Astrocyte (in vitro differentiated cells and primary cell): ENCODE data around the gene GZMA. TPM values are rescaled to one million over a fixed set of nuclear protein-coding genes. Genes with fewer than 3 reads are reported as not detected.
A peak's percentile ranks its signal among the peaks of the same experiment; 100 is the strongest.

Experiments
- DNase-seq: peaks from one replicate; pipeline ENCODE4 v3.0.0-alpha.2; 2010; ENCODE audit warnings: low read depth
- FAIRE-seq: peaks from 2 replicates; lab custom pipeline; 2011; peaks lifted over from hg19 to GRCh38; lab: Jason Lieb, UNC
- H2AFZ ChIP-seq: 2 replicates; pipeline ENCODE4 v1.6.0; 2012; ENCODE audit warnings: low read depth, low read length, inconsistent platforms
- H3K27ac ChIP-seq: 2 replicates; pipeline ENCODE4 v1.5.1; 2011; ENCODE audit warnings: low read depth, low read length, inconsistent platforms
- H3K27me3 ChIP-seq: 2 replicates; pipeline ENCODE4 v1.6.0; 2011; ENCODE audit warnings: low read length, inconsistent platforms; ENCODE audit not compliant: insufficient read depth
- H3K36me3 ChIP-seq: 2 replicates; pipeline ENCODE4 v1.5.1; 2011; ENCODE audit warnings: low read length, inconsistent platforms; ENCODE audit not compliant: insufficient read depth
- H3K4me1 ChIP-seq: 2 replicates; pipeline ENCODE4 v1.5.1; 2011; ENCODE audit warnings: low read length, inconsistent platforms; ENCODE audit not compliant: insufficient read depth
- H3K4me2 ChIP-seq: 2 replicates; pipeline ENCODE4 v1.6.0; 2012; ENCODE audit warnings: low read length, inconsistent platforms
- H3K4me3 ChIP-seq: 2 replicates; pipeline ENCODE4 v1.5.1; 2011; ENCODE audit warnings: low read depth, mild to moderate bottlenecking, low read length, inconsistent platforms; ENCODE audit not compliant: insufficient read depth
- H3K79me2 ChIP-seq: 2 replicates; pipeline ENCODE4 v1.6.0; 2012; ENCODE audit warnings: mild to moderate bottlenecking, low read length, inconsistent platforms; ENCODE audit not compliant: insufficient read depth
- H3K9ac ChIP-seq: 2 replicates; pipeline ENCODE4 v1.6.0; 2012; ENCODE audit warnings: mild to moderate bottlenecking, low read length, inconsistent platforms
- H3K9me3 ChIP-seq: 2 replicates; pipeline ENCODE4 v1.5.1; 2012; ENCODE audit warnings: low read depth, mild to moderate bottlenecking, low read length, inconsistent platforms; ENCODE audit not compliant: insufficient read depth
- H4K20me1 ChIP-seq: 2 replicates; pipeline ENCODE4 v1.6.0; 2012; ENCODE audit warnings: low read length, inconsistent platforms; ENCODE audit not compliant: insufficient read depth
- H3K27ac Mint-ChIP-seq: one replicate; pipeline ENCODE4 v1.8.0; 2021; ENCODE audit warnings: mild to moderate bottlenecking, mixed read lengths; ENCODE audit not compliant: unreplicated experiment
- H3K27me3 Mint-ChIP-seq: one replicate; pipeline ENCODE4 v1.8.0; 2021; ENCODE audit warnings: low read depth, mixed read lengths; ENCODE audit not compliant: unreplicated experiment
- H3K36me3 Mint-ChIP-seq: one replicate; pipeline ENCODE4 v1.8.0; 2021; ENCODE audit warnings: low read depth, mixed read lengths; ENCODE audit not compliant: unreplicated experiment
- H3K4me1 Mint-ChIP-seq: one replicate; pipeline ENCODE4 v1.8.0; 2021; ENCODE audit warnings: low read depth, mixed read lengths; ENCODE audit not compliant: unreplicated experiment
- H3K4me3 Mint-ChIP-seq: one replicate; pipeline ENCODE4 v1.8.0; 2021; ENCODE audit warnings: mild to moderate bottlenecking, moderate library complexity, mixed read lengths; ENCODE audit not compliant: unreplicated experiment
- H3K9me3 Mint-ChIP-seq: one replicate; pipeline ENCODE4 v1.8.0; 2021; ENCODE audit warnings: mild to moderate bottlenecking, mixed read lengths; ENCODE audit not compliant: unreplicated experiment
- CTCF ChIP-seq: IDR thresholded peaks from 2 replicates; pipeline ENCODE4 v1.5.1; 2011; ENCODE audit warnings: low read depth, mild to moderate bottlenecking, inconsistent platforms, low read length, moderate library complexity; ENCODE audit not compliant: insufficient read depth
- EZH2 ChIP-seq: IDR thresholded peaks from 2 replicates; pipeline ENCODE4 v1.6.1; 2012; ENCODE audit warnings: mild to moderate bottlenecking, low read length, inconsistent platforms; ENCODE audit not compliant: insufficient read depth
- total RNA-seq: library from RNA; stranded (reverse); gene quantifications from 2 replicates; pipeline ENCODE4 v1.2.1, GENCODE V29; 2021

GZMA gene
- total RNA-seq, 1 donor from 2014 or later = 1.7 TPM

GRCh38 chr5:55066277-55066676 is 36.2 kb upstream of the GZMA start:
- no peak overlapping the region for H3K4me3 ChIP-seq
- Mint-ChIP-seq H3K4me1 (peaks cover 23% of the 10 kb centered on the region), H3K4me3 (no peak overlapping the region), H3K27ac (no peak overlapping the region), H3K36me3 (no peaks in the 10 kb centered on the region), H3K27me3 (no peaks in the 10 kb centered on the region), H3K9me3 (peaks cover 2% of the 10 kb centered on the region)
- TF ChIP-seq EZH2 (no peak), CTCF (no peak)
- H3K79me2 ChIP-seq = no peaks in the 10 kb centered on the region
- H2AFZ ChIP-seq = no peak overlapping the region
- DNase-seq (no peak), FAIRE-seq (no peak)
- H3K27me3 ChIP-seq = no peaks in the 10 kb centered on the region
- no peak overlapping the region for H3K27ac ChIP-seq
- no peaks in the 10 kb centered on the region for H3K36me3 ChIP-seq
- no peaks in the 10 kb centered on the region for H3K9me3 ChIP-seq
- no peaks in the 10 kb centered on the region for H4K20me1 ChIP-seq
- peaks cover 9% of the 10 kb centered on the region for H3K4me1 ChIP-seq
- no peak overlapping the region for H3K4me2 ChIP-seq
- H3K9ac ChIP-seq = no peak overlapping the region

GRCh38 chr5:55070968-55071367 is 31.5 kb upstream of the GZMA start:
- no peak for DNase-seq
- H3K36me3 Mint-ChIP-seq = no peaks in the 10 kb centered on the region
- Histone ChIP-seq H3K4me2 (no peak overlapping the region), H3K27me3 (no peaks in the 10 kb centered on the region), H3K4me1 (no peaks in the 10 kb centered on the region), H3K4me3 (no peak overlapping the region), H3K27ac (no peak overlapping the region), H4K20me1 (no peaks in the 10 kb centered on the region), H3K9me3 (no peaks in the 10 kb centered on the region), H2AFZ (no peak overlapping the region), H3K79me2 (no peaks in the 10 kb centered on the region), H3K36me3 (no peaks in the 10 kb centered on the region), H3K9ac (no peak overlapping the region)
- peaks cover 2% of the 10 kb centered on the region for H3K9me3 Mint-ChIP-seq
- H3K27me3 Mint-ChIP-seq = no peaks in the 10 kb centered on the region
- no peak for FAIRE-seq
- H3K4me1 Mint-ChIP-seq = peaks cover 7% of the 10 kb centered on the region
- TF ChIP-seq EZH2 (no peak), CTCF (no peak)
- H3K4me3 Mint-ChIP-seq = no peak overlapping the region
- no peak overlapping the region for H3K27ac Mint-ChIP-seq

GRCh38 chr5:55071413-55071812 is 31.0 kb upstream of the GZMA start:
- FAIRE-seq = peak; percentile 20
- Histone ChIP-seq H3K9me3 (no peaks in the 10 kb centered on the region), H3K9ac (no peak overlapping the region), H3K79me2 (no peaks in the 10 kb centered on the region), H3K4me2 (no peak overlapping the region), H2AFZ (no peak overlapping the region), H3K27me3 (no peaks in the 10 kb centered on the region), H4K20me1 (no peaks in the 10 kb centered on the region), H3K4me3 (no peak overlapping the region), H3K4me1 (no peaks in the 10 kb centered on the region), H3K27ac (no peak overlapping the region), H3K36me3 (no peaks in the 10 kb centered on the region)
- Mint-ChIP-seq H3K36me3 (no peaks in the 10 kb centered on the region), H3K4me1 (peaks cover 6% of the 10 kb centered on the region), H3K27me3 (no peaks in the 10 kb centered on the region), H3K9me3 (peaks cover under 1% of the 10 kb centered on the region), H3K27ac (no peak overlapping the region), H3K4me3 (no peak overlapping the region)
- no peak for DNase-seq
- TF ChIP-seq CTCF (no peak), EZH2 (no peak)
